Liver (tissue), 9 donors: ENCODE results near the gene ZNF532. TPM values are rescaled to one million over a fixed set of nuclear protein-coding genes. Genes with fewer than 3 reads are reported as not detected.
A peak's percentile ranks its signal among the peaks of the same experiment; 100 is the strongest.

Source experiments
- DNase-seq: peaks from one replicate; pipeline ENCODE4 v3.0.0-alpha.2; 2017; ENCODE audit warnings: low spot score
- H3K27ac ChIP-seq, 2 donors: one replicate each; pipeline ENCODE4 v1.7.0; 2013; ENCODE audit warnings: inconsistent platforms in 2 of 2, low read length in 2 of 2, control low read depth in 1 of 2, low read depth in 1 of 2, mild to moderate bottlenecking in 1 of 2
- H3K27me3 ChIP-seq, 4 donors: one replicate each; pipeline versions ENCODE4 v1.6.1 to v1.7.0; 2013; ENCODE audit warnings: low read length in 3 of 4, inconsistent platforms in 1 of 4, mild to moderate bottlenecking in 1 of 4, moderate library complexity in 1 of 4; ENCODE audit not compliant: control insufficient read depth in 4 of 4, insufficient read depth in 4 of 4
- H3K36me3 ChIP-seq, 4 donors: one replicate each; pipeline versions ENCODE4 v1.6.1 to v1.7.0; 2013; ENCODE audit warnings: low read length in 3 of 4, mild to moderate bottlenecking in 3 of 4, low read depth in 1 of 4, moderate library complexity in 1 of 4; ENCODE audit not compliant: control insufficient read depth in 4 of 4, insufficient read depth in 3 of 4
- H3K4me1 ChIP-seq, 4 donors: one replicate each; pipeline versions ENCODE4 v1.6.1 to v1.7.0; 2013; ENCODE audit warnings: low read length in 3 of 4, mild to moderate bottlenecking in 3 of 4, moderate library complexity in 1 of 4; ENCODE audit not compliant: control insufficient read depth in 4 of 4, insufficient read depth in 4 of 4
- H3K4me3 ChIP-seq, 3 donors: one replicate each; pipeline versions ENCODE4 v1.6.1 to v1.7.0; 2013; ENCODE audit warnings: low read length in 3 of 3, control low read depth in 1 of 3, low read depth in 1 of 3, mild to moderate bottlenecking in 1 of 3
- H3K9ac ChIP-seq, 2 donors: one replicate each; pipeline ENCODE4 v1.7.0; 2013; ENCODE audit warnings: low read length in 2 of 2, mild to moderate bottlenecking in 2 of 2, moderate library complexity in 2 of 2, control low read depth in 1 of 2, low read depth in 1 of 2
- H3K9me3 ChIP-seq, 4 donors: one replicate each; pipeline versions ENCODE4 v1.6.1 to v1.7.0; 2013; ENCODE audit warnings: low read length in 3 of 4; ENCODE audit not compliant: control insufficient read depth in 4 of 4
- ATF3 ChIP-seq: IDR thresholded peaks from 2 replicates; pipeline ENCODE4 v1.6.1; 2016; ENCODE audit warnings: antibody characterized with exemption
- CTCF ChIP-seq: fragments of 150-350 bp; IDR thresholded peaks from 2 replicates; pipeline ENCODE4 v1.5.1; 2017; ENCODE audit warnings: improper control_type of control experiment, low read depth, low read length; ENCODE audit not compliant: missing input control
- EGR1 ChIP-seq, 2 donors: IDR thresholded peaks; 2 replicates each; pipeline ENCODE4 v1.6.1; 2016 to 2018; ENCODE audit warnings: antibody characterized with exemption in 2 of 2, low read depth in 2 of 2
- FOXA1 ChIP-seq: IDR thresholded peaks from 2 replicates; pipeline ENCODE4 v1.6.1; 2016; ENCODE audit warnings: antibody characterized with exemption
- GABPA ChIP-seq, 2 donors: IDR thresholded peaks in 1 of 2; conservative IDR thresholded peaks in 1 of 2; 2 replicates each; pipeline ENCODE4 v1.6.1; 2016; ENCODE audit warnings: antibody characterized with exemption in 2 of 2, mild to moderate bottlenecking in 1 of 2, moderate library complexity in 1 of 2
- HNF4A ChIP-seq, 2 donors: conservative IDR thresholded peaks; 2 replicates each; pipeline ENCODE4 v1.6.1; 2016; ENCODE audit warnings: antibody characterized with exemption in 2 of 2, mild to moderate bottlenecking in 2 of 2
- HNF4G ChIP-seq: IDR thresholded peaks from 2 replicates; pipeline ENCODE4 v1.6.1; 2016; ENCODE audit warnings: antibody characterized with exemption
- JUND ChIP-seq, 2 donors: IDR thresholded peaks; 2 replicates each; pipeline ENCODE4 v1.6.1; 2016; ENCODE audit warnings: antibody characterized with exemption in 2 of 2
- RAD21 ChIP-seq, 2 donors: IDR thresholded peaks; 2 replicates each; pipeline ENCODE4 v1.6.1; 2016; ENCODE audit warnings: antibody characterized with exemption in 2 of 2, mild to moderate bottlenecking in 2 of 2
- REST ChIP-seq: IDR thresholded peaks from 2 replicates; pipeline ENCODE4 v1.6.1; 2016; ENCODE audit warnings: antibody characterized with exemption, mild to moderate bottlenecking
- RXRA ChIP-seq, 2 donors: IDR thresholded peaks; 2 replicates each; pipeline ENCODE4 v1.6.1; 2017 to 2018; ENCODE audit warnings: antibody characterized with exemption in 2 of 2, mild to moderate bottlenecking in 1 of 2
- SP1 ChIP-seq: IDR thresholded peaks from 2 replicates; pipeline ENCODE4 v1.6.1; 2018; ENCODE audit warnings: antibody characterized with exemption, mild to moderate bottlenecking
- TAF1 ChIP-seq: conservative IDR thresholded peaks from 2 replicates; pipeline ENCODE4 v1.6.1; 2016; ENCODE audit warnings: antibody characterized with exemption, mild to moderate bottlenecking
- YY1 ChIP-seq: IDR thresholded peaks from 2 replicates; pipeline ENCODE4 v1.6.1; 2016; ENCODE audit warnings: antibody characterized with exemption, mild to moderate bottlenecking
- ZBTB33 ChIP-seq: IDR thresholded peaks from 2 replicates; pipeline ENCODE4 v1.6.1; 2016; ENCODE audit warnings: antibody characterized with exemption
- WGBS: extraction: QIAGEN DNeasy Blood & Tissue Kit; methylation state at CpG from one replicate; pipeline ENCODE4 v1.1.7; 2013; 5-methylcytosine and 5-hydroxymethylcytosine counted together
- polyA plus RNA-seq, 2 donors: library from polyadenylated mRNA; stranded (reverse) in 1 of 2; unstranded in 1 of 2; fragments of 200-250 nt in 1 of 2; fragments of >200 nt in 1 of 2; fragmentation: Nextera tagmentation in 1 of 2; extraction: Ambion mirVana in 1 of 2; gene quantifications; one replicate each; pipeline versions ENCODE4 v1.2.1 to v1.2.3, GENCODE V29; 2013 to 2015
- total RNA-seq, 2 donors: library from RNA; depleted of rRNA; stranded (reverse); fragments of >200 nt; gene quantifications; one replicate each; pipeline ENCODE4 v1.2.3, GENCODE V29; 2014
- donor health status: healthy.
- donor health status: healthy.
- donor health status: healthy.
- donor health status: healthy.
- donor health status: healthy.

ZNF532 gene
- total and polyA plus RNA-seq, 4 donors, result 0.68 to 5.6 (median 2.5) TPM

- no peak overlapping the region for H3K27ac ChIP-seq
- H3K9ac ChIP-seq, result peak overlapping the region in 1 of 2 donors; percentile 28
- H3K36me3 ChIP-seq, result no peaks in the 10 kb centered on the region
- H3K4me1 ChIP-seq, result no peaks in the 10 kb centered on the region
- no peak for DNase-seq
- H3K9me3 ChIP-seq, result no peaks in the 10 kb centered on the region
- no peak overlapping the region for H3K4me3 ChIP-seq
- no peaks in the 10 kb centered on the region for H3K27me3 ChIP-seq
- 62% methylated on average over 3 of the region's 3 CpGs for WGBS
- TF ChIP-seq RAD21 (IDR thresholded peaks at IDR 0.05) (no peak), ATF3 (no peak), YY1 (no peak), EGR1 (IDR thresholded peaks at IDR 0.05; ENCODE audit: low read depth in 2 of 2) (no peak), GABPA (IDR thresholded peaks at IDR 0.05 in 1 of 2, conservative IDR thresholded peaks at IDR 0.05 in 1 of 2) (no peak), REST (no peak), ZBTB33 (no peak), JUND (IDR thresholded peaks at IDR 0.05) (no peak), RXRA (IDR thresholded peaks at IDR 0.05) (no peak), SP1 (no peak), TAF1 (no peak)
These were observed 101.5 kb downstream of the ZNF532 start for GRCh38 chr18:58966005-58966677.

- H3K27ac ChIP-seq, result no peak overlapping the region
- H3K27me3 ChIP-seq, result no peaks in the 10 kb centered on the region
- H3K36me3 ChIP-seq, result no peaks in the 10 kb centered on the region
- DNase-seq, result no peak
- no peak for TF ChIP-seq GABPA (IDR thresholded peaks at IDR 0.05 in 1 of 2, conservative IDR thresholded peaks at IDR 0.05 in 1 of 2)
- no peak for TF ChIP-seq REST
- TF ChIP-seq HNF4G, result no peak
- no peak for TF ChIP-seq TAF1
- no peak for TF ChIP-seq EGR1 (IDR thresholded peaks at IDR 0.05; ENCODE audit: low read depth in 2 of 2)
- no peak for TF ChIP-seq CTCF
- TF ChIP-seq SP1, result no peak
- TF ChIP-seq ZBTB33, result no peak
- TF ChIP-seq FOXA1, result no peak
- TF ChIP-seq HNF4A (conservative IDR thresholded peaks at IDR 0.05), result no peak
- no peak overlapping the region for H3K4me3 ChIP-seq
- WGBS, result 77% methylated on average over 3 of the region's 3 CpGs
- H3K9me3 ChIP-seq, result no peaks in the 10 kb centered on the region
- H3K4me1 ChIP-seq, result no peaks in the 10 kb centered on the region
- no peak overlapping the region for H3K9ac ChIP-seq
These were observed 102.0 kb downstream of the ZNF532 start for GRCh38 chr18:58966704-58967103.
